ENCODE results near the gene CST9L.

The CST9L gene, protein sequence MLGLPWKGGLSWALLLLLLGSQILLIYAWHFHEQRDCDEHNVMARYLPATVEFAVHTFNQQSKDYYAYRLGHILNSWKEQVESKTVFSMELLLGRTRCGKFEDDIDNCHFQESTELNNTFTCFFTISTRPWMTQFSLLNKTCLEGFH

DNA sequence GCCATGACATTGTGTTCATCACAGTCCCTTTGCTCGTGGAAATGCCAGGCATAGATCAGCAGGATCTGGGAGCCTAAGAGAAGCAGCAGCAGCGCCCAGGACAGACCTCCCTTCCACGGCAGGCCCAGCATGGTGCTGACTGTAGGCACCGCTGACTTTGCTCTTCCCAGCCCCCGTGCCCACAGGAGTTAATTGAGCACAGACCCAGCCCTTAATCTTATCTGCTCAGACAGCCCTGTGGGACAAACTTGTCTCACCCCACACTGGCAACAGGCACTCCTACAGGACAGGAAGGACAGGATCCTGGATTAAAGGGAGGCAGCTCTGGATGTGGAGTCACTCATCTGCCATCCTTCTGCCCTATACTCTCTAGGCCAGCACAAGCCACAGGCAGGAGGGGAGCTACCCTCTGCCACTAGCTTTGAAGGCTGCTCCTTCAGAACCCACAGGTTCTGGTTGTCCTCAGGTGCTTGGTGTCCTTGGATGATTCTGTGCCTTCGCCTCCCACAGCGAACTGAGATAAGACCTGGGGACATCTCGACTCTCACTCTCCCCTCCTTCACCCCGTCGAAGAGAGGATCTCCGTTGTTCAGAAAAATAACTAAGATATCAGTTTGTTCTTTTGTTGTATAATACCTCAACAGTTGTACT is at the start of gene CST9L:
Gene CST9L (minus strand): TSS at position 165 of the 651 bp plus-strand sequence. CDS start 34 bp downstream, at position 131.
- no peak for DNase-seq

DNA sequence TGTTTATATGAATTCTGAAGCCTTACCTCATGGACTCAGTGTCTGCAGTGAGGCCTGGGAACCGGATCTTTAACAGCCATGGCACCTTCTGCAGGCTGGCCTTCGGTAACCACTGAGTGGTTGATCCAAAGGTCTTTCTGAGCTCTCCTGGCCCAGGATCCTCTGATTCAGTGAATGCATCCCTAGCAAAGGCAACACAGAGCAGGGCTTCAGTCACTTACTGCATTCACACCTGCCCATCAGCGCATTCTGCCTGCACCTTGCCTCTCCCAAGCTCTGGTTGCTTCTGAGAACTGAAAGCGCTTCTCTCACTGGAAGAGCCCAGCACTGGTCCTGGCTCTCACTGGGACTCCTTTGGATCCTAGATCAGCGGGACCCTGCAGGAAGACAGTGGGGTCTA is 45.9 kb upstream of the CST9L start:
- DNase-seq: no peak

DNA sequence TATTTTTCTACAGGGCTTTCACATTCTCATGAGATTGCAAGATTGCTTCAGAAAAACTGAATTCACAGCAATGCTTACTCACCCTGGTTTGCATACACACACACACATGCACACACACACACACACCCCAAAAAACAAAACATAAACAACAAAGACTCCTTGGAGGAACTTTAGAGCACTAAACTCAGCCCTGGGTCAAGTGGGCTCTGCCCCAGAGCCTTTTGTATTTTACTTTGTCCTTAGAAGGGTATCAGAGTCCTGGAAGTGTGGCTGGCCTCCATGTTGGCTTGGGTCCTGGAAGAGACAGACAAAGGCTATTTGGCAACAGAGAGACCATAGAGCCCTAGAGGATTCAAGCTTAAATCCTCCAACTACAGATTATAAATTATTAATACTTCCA is 45.4 kb upstream of the CST9L start:
- no peak for DNase-seq

DNA sequence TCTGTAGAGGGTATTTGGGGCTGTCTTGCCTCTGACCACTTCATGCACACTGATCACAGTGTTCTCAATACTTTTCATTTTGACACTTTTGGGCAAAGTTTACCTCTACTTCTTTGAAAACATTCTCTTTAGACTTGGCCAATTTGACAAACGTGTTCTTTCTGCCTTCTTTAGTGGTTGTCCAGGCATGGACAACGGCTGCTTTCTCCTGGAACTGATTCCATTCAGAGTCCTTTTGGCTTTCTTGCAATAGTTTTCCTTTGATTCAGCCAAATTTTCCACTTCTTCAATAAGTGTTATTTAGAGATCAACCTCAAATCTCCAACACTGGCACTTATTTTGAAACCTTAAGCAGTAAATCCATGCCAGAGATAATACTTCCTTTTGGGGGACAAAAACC is 44.1 kb upstream of the CST9L start:
- DNase-seq: no peak

DNA sequence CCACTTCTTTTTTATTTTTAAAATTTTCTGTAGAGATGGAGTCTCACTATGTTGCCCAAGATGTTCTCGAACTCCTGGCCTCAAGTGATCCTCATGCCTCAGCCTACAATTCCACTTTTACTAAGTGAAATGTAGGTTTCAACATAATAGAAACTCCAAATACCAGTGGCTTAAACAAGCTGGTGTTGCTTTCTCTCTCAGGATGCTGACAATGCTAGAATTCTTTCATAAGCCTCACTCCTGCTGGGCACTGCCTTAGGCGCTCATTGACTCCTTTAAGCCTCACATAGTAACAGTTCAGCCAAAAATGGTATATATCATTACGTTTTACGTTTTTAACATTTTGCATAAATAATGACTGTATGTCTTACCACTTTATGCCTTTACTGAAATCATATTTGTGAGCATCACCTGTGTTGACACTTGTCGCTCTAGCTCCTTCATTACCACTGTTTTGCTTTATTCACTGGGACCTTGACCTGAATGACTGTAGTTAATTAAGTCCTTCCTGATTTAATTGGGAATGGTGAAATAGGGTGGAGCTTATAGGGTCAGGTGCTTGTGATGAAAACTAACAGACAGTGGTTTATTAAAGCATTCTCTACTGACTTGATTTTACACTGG is 41.3 kb upstream of the CST9L start:
- no peak for DNase-seq

DNA sequence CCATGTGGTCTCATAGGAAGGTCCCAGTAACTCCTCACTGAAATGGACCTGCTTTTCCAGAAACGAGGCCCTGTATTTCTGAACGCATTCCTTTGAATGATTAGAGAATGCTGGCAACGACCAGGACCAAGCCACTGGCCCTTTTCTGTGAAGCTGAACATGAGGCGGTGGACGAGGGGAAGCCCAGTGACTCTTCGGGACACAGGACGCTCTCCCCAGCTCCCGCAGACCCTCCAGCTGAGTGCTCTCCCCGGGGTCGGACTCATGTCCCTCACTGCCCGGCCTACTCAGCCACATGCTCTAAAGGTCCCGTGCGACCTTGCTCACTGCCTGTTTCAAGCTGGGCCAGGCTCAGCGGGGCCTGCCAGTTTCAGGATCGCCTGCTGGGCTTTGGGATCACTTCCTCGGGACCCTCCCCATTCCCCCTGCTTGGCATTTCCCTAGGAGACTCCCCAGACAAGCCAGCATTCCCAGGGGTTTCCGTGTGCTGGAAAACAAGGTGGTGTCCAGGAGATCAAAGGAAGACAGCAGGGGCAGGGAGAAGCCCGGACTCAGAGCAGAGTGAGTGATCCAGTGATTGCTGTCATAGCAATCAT is 40.1 kb upstream of the CST9L start:
- no peak for DNase-seq

DNA sequence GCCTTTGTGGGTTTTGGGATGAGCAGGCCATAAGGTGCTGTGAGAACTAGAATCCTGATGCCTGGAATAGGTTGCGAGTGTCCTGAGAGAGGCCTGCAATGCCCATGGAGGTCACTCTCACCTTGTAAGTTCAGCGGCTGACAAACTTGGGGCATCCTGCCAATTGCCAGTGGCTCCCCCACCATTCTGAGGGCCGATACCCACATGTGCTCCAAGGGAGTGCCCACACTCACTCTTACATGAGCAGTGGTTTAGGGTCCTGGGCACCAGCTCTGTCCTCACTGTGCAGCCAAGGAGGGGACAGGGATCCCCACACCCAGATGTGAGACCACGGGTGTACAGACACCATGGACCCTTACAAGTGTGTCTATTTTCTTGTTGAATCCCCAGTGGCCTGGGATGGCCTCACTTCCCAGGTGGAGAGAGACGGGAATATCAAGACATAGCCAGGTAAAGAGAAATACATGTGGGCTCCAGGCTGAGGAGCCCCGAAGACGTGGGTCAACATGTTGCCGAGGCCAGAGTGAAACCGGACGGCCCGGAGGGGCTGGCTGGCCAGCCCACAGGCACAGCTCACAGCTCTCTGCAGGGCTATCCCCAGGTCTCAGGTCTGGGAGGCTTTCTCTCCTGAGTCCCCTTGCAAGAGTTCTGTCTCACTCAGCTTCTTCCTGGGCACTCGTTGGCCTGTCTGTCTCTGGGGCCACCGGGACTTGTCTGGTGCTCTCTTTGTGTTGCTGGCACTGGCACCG is 39.4 kb upstream of the CST9L start:
- DNase-seq: no peak

DNA sequence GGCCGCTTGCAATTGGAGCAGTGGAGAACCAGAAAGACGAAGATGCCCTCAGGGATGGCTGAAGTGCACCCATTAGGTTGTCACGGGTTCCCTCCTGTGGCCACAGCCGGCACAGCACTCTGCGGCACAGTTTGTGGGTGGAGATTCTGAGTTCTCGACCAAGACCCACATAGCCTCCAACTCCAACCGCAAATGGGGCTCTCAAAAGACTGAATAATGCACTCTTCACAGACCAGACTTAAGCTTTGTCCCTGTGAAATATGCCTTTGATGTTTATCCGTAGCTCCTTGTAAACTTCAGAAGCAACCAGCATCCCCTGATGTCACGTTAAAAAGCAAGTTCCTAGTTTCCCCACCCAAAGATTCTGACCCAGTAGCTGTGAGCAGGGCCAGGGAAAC is 38.4 kb upstream of the CST9L start:
- DNase-seq: peak; percentile 3

DNA sequence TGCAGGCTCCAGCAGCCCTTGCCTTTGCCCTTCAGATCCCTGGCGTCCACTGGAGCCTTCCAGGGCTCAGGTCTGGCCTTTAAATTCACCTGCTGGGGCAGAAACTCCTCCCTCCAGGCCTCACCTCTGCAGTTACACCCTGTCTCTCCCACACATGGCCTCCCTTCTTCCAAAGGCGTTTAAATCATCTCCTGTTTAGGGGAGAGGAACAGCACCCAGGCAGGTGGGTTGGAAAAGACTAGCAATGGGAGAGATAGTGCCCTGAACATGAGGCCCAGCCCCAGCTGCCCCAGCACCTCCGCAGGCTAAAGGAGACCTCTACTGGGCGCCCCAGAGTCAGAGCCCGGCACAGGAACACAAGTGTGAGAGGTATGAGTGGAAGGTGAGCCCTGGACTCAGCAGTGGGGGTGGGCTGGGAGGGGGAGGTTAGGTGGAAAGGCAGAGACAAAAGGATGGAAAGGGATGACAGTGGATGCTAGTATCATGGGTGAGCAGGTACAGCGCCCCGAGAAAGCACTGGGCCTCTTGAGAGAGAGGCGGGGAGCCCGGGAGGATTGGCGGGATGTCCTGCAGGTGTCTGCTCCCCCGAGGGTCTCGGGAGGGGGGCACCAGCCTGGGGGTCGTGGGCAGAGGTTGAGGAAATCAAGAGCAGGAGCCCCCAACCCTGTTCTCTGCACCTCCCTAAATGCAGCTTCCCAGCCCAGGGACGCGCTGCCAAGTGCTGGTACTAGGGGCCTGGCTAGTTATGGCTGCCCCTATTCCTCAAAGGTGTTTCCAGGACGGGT is 37.8 kb upstream of the CST9L start, which contains the start of gene CST9:
Gene CST9 (minus strand): TSS at position 51 of the 785 bp plus-strand sequence. CDS start 53 bp downstream, outside the sequence.
- no peak for DNase-seq

DNA sequence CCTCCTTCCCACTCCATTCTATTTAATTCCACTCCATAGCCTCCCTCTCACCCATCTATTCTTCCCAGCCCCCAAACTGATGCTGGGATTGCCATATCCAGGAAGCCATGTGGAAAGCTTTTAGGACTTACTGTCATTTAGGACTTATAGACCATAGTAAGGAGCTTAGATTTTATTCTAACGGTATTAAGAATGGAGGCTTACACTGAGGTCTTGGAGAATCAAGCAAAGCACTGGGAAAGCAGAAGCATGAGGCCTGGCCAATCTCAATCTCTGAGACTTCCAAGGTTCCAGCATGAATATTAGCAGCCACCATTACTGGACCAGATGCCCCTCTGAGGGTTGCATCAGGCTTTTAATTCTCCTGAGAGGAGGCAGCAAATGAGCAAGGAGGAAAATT is 36.0 kb upstream of the CST9L start:
- DNase-seq: no peak

DNA sequence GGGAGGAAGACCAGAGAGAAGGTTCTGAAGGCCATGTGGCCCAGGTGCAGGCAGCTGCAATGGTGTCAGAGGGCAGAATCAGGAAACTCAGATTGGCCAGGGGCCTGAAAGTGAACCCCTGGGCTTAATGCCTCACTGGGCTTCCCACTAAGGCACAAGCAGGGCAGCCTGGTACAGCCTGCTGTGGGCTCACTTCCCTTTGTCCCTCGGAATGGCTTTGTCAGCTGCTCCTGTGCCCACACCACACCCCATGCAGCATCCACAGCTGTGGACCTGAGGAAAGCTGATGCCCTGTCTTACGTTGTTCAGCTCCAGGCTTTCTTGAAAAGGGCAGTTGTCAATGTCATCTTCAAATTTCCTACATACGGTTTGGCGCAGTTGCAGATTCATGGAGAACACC is 35.0 kb upstream of the CST9L start:
- DNase-seq: no peak

DNA sequence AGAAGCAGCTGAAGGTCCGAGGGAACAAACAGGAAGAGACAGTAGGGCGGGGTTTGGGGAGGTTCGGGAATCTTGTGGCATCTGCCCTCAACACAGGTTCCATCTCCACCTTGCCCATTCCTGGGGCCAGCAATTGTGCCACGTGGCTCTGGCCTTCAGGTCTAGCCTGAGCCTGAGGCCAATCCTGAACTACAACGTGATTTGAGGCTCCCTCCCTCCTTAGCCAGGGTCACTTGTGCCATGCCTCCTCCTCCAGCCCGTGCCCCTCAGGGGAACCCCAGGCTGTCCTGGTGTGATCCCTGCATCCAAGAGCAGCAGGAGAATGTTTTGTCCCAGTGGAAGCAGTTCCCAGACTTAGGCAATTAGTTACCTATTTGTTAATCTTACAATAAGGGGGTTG is 34.4 kb upstream of the CST9L start:
- DNase-seq: no peak

DNA sequence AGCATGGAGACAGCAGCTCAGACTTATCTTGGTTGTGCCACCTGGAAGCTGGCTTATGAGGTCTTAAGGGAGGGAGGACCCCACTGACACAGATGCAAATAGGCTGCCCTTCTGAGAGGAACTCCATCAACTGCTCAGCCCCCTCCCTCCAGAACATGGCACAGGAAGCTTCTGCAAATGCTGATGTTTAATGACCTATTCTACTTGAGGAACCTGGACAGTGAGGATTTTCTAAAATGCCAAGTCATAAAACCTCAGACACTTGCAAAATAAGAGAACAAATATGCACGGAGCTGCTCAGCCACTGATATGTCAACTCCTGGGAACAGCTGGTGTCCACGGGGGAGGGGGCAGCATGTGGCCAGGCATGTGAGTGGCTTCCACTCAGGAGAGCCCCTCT is 34.0 kb upstream of the CST9L start:
- DNase-seq: no peak

DNA sequence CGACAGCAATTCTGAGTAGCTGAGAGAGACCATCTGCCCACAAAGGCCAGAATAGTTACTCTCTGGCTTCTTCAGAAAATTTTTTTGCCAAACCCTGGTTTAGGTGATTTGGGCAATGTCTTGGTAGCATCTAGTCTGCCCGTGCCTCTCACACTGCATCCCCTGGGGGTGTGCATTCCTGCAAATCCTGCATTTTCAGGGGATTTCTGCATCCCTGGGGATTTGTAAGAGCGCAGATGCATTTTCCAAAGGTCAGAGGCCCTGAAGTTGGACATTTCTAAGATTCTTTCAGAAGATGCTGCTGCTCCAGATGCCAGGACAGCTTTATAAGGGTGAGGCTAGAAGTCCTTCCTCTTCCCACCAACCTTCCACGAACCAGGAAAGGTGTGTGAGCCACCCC is 33.4 kb upstream of the CST9L start:
- no peak for DNase-seq

DNA sequence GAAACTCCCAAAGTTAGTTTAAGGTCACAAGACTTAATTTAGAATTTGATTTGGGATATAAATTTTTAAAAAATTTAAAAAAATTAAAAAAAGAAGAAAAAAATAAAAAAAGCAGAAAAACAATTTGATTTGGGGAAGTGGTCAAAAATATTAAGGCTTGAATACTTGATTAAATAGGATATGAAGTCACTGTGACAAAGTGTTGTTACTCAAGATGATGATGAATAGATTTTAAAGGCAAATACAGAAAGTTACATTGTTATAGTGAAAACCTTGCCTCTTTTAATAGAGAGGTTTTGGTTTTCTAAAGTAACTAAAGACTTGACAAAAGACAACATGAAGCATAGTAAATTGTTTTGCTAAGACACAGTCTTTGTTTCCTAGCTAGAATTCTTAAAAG is 30.2 kb upstream of the CST9L start:
- DNase-seq: no peak

DNA sequence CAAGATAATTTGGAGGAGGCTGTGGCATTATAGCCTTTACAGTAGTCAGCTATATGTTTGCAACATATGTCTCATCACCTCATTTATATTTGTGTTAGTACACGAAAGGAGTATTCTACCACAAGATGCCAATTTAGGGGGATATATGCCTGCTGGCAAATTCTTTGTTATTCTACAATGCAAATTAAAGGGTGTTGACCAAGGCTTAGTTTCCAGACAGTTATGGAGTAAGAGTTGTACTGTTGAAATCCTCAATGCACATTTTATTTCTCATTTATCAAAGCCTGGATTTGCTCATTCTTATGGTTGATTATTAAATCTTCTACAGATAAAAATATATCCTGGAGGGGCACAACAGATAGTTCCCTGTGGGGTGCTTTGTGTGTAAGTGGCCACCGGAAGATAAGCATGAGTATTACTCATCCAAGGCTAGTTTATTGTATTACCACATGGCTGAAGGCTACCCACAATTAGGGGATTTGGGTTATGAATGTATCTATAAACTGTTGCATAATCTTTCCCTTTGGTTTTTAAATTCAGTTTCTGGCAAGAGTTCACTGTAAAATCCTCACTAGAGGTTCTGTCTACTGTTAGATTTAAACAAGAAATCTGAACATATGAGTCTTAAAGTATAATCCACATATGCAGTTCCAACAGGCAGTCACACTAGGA is 28.4 kb upstream of the CST9L start:
- DNase-seq: no peak

DNA sequence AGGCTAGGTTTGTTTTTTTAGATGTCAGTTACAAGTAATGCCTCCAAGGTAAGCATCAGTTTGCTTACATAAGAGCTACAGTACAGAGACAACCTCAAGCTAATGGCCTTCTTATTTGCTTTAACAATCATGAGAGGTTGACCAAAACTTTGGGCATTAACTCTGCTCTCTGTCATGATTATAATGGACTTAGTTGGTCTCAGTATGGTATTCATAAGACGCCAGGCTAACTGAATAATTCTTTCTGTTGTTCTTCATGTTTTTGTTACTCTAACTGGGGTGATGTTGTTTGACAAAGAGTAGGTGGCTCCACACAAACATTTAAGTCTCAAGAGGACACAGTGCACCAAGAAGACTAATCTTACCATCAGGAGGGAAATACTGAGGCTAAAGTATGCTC is 27.7 kb upstream of the CST9L start:
- no peak for DNase-seq

DNA sequence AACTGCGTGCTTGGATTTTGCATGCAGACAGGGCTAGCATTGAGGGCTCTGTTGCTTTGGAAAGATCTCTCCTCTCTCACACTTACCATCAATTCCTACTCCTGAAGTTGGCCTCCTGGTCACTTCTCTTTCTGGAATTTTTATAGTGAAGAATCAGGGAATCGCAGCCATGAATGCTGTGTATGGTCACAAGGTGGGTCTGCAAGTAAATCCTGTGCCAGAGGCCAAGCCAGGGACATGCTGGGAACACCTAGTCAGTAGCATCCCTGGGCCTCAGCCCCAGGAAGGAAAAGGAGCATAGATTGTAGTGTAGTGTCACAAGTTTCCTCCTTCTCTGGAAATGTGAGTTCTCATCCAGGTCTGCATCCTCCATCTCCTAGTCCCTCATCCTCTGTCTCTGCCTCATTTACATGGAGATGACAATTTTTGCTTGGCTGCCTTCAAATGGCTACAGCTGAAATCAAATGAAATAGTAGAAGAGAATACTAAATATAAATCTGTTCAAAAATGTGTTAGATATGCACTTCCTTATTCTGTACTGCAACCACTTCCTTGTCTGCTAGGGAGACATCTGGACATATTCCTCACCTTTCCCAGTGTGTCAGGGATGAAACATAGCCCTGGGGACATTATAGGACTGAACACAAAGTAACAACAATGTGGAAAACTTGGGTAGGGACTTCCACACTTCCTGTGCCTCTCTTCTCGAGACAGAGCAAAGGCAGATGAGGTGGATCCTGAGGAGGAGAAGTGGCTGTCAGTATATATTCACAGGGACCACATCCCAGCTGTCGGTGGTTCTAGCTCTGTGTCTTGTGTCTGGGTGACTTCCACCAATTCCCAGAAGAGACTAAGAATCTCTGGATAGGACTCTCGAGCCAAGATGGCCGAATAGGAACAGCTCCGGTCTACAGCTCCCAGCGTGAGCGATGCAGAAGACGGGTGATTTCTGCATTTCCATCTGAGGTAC is 20.4 kb upstream of the CST9L start:
- DNase-seq: no peak

DNA sequence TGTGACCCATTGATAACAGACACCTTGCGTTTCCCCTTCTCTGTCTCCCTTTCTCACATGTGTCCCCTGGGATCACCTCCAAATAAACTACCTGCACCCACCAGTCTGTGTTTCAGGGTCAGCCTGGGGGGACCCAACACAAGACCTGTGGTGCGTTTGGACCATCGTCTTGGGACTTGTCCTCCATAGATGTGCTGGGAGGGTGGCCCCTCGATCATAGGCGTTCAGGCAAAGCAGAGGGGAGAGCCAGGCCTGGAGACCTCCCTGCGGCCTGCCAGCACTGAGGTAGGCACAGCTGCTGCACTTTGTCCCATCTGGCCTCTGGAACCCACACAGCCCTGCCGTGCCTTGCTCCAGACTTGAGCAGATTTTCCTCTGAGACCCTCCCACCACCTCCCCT is 19.3 kb upstream of the CST9L start:
- no peak for DNase-seq

DNA sequence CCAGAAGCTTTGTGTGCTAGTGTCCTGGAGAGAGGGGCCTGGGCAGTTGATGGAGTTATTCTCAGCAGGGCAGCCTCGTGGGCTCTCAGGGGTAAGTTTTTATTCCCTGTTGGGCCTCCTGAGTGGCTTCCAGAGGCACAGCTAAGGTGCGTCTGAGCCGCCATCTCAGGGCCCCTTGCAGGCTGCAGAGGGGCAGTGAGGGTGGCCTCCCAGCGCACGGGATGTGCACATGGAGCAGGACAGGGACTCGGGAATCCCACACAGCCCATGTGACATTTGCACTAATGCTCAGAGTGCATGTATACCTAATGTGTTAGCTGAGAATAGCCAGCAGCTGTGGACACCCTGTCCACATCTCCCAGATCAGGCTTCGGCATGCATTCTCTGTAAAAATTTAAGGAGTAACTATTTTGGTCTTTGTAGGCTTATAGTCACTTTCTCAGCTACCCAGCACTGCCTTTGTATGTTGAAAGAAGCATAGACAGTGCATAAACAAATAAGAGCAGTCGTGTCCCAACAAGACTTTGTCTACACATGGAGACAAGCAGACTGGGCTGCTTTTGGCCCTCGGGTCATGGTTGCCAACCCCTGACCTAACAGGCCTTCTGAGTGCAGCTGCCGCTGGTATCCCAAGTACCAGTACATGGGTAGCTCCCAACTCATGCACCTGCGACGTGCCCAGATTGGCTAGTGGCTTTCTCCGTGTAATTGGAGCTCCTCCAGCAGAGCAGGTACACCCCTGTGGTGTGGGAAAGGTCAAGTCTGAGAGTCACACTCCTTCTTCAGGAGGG is 18.6 kb upstream of the CST9L start:
- DNase-seq: no peak

Measured in NCI-H1694 treated with DMSO at 0.1 percent for 48 hours (cell line).